ENCODE measurements around the gene ZNF610. TPM values are rescaled to one million over a fixed set of nuclear protein-coding genes. Genes with fewer than 3 reads are reported as not detected.
"Not testable (repeated sequence)": the region's sequence is repeated elsewhere in the genome, so short reads cannot be mapped to it uniquely, and the experiment has no call there.

The ZNF610 gene
- not detected in 2 replicates for total RNA-seq (2014; rRNA removed; shearing (Covaris generic))

DNA sequence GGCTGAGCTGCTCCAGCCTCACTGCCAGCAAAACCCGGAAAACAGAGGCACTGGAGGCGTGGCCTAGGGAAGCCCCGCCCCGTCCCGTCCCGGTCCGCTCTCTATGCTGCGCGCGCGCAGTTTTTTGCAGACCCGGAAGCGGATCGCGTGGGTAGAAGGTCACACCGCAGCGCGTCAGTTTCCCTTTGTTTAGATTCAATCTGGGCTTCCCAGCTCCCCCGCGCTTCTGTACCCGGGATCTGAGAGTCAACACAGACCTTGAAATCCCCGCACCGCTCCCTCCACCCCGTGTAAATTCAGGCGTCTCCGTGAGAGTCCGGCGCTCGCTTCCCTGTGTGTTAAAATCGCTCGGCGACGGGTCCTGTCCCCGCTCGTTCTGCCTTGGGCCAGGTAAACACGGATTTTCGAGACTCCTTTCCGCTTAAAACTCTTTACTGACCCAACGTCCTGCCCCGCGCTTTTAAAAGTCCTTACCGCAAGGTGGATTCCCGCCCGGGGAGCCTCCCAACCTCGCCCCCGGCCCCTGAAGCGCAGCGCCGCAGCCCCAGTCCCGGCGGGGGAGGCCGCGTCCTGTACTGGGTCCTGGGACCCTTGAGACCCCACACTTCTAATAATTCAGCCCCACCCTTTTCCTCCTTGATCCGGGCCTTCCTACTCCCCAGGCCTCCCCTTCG is at the start of gene ZNF610:
Gene ZNF610, plus strand, starts transcription at position 127 of the 674 bp plus-strand sequence. CDS start 12,930 bp downstream, outside the sequence.
- no peak for DNase-seq (ENCODE audit: low spot score)

GRCh38 chr19:52286256-52286655 is 49.8 kb upstream of the ZNF610 start:
- DNase-seq (ENCODE audit: low spot score): no peak

- DNase-seq (ENCODE audit: low spot score): no peak
Observed at GRCh38 chr19:52291781-52292180, 44.3 kb upstream of the ZNF610 start.

DNA sequence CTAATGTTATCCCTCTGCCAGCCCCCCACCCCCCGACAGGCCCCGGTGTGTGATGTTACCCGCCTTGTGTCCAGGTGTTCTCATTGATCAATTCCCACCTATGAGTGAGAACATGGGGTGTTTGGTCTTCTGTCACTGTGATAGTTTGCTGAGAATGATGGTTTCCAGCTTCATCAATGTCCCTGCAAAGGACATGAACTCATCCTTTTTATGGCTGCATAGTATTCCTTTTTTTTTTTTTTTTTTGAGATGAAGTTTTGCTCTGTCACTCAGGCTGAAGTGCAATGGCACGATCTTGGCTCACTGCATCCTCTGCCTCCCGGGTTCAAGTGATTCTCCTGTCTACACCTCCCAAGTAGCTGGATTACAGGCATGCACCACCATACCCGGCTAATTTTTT is 43.1 kb upstream of the ZNF610 start:
- DNase-seq (ENCODE audit: low spot score): not testable (repeated sequence)

DNA sequence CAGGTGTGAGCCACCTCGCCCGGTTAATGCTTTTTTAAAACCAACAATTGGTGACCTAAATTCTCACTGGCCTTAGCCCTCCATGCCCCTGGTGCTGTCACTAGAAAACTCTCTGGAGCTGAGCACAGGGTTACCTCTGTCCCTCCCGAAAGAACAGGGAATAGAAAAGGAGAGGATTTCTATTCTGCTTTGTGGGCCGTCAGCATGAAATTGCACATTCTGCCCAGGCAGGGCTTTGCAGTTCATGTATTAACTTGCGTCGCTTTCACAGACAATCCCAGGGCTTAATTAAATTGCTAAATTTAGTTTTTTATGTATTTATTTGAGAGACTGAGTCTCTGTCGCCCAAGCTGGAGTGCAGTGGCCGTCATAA is 39.7 kb upstream of the ZNF610 start:
- no peak for DNase-seq (ENCODE audit: low spot score)

GRCh38 chr19:52296773-52297600 is 39.1 kb upstream of the ZNF610 start, which contains the start of gene ZNF480:
ZNF480 (plus strand) TSS chr19:52297169; CDS start chr19:52300413, 3,244 bp downstream.
- DNase-seq (ENCODE audit: low spot score): peak; percentile 49

- no peak for DNase-seq (ENCODE audit: low spot score)
Observed at GRCh38 chr19:52297601-52298364, 38.3 kb upstream of the ZNF610 start.

DNA sequence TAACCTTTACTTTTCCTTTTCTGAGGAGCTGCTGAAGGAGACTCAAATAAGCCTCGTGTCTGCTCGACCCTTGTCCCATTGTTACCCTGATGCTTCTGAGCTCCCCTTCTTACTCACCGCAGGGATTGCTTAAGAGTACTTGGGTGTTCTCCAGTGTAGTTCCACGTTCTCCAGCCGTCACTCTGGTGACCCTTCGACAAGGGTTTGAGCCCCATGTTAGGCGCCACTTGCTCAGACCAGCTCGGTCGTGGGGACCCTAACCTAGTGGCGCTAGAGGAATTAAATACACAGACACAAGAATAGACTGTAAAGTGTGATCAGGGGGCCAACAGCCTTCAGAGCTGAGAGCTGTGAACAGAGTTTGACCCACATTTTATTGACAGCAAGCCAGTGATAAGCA is 28.8 kb upstream of the ZNF610 start:
- DNase-seq (ENCODE audit: low spot score): no peak

DNA sequence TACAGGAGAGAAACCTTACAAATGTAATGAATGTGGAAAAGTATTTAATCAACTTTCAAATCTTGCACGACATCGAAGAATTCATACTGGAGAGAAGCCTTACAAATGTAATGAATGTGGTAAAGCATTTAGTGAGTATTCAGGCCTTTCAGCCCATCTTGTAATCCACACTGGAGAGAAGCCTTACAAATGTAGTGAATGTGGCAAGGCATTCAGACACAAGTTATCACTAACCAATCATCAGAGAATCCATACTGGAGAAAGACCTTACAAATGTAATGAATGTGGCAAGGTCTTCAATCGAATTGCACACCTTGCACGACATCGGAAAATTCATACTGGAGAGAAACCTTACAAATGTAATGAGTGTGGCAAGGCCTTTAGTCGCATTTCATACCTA is 13.6 kb upstream of the ZNF610 start:
- no peak for DNase-seq (ENCODE audit: low spot score)

DNA sequence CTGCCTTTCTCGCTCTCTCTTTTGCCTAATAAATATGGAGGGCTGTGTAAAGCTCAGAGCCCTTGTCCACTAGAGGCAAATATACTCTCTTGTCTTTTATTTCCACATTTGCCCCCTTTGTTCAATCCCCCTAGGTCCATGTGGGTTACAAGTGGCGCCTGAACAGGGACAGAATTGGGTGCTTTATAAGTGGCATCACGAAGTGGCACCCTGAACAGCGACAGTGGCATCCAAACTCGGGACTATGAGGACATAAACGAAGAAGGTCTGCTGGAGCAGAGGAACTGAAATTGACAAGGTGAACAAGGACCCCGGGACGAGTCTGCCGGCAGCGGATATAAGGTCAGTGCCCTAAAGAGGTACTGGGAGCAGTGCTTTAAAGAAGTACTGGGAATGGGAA is 4.3 kb upstream of the ZNF610 start:
- DNase-seq (ENCODE audit: low spot score): no peak

- DNase-seq (ENCODE audit: low spot score): no peak
Observed at GRCh38 chr19:52335768-52336116, 301 bp upstream of the ZNF610 start.

GRCh38 chr19:52336791-52337381 is 843 bp downstream of the ZNF610 start:
- DNase-seq (ENCODE audit: low spot score): no peak

GRCh38 chr19:52339022-52339421 is 3.0 kb downstream of the ZNF610 start:
- not testable (repeated sequence) for DNase-seq (ENCODE audit: low spot score)

GRCh38 chr19:52343548-52343947 is 7.5 kb downstream of the ZNF610 start:
- peak; percentile 41 for DNase-seq (ENCODE audit: low spot score)

- DNase-seq (ENCODE audit: low spot score): no peak
Observed at GRCh38 chr19:52345162-52345561, 9.1 kb downstream of the ZNF610 start.

GRCh38 chr19:52351512-52351911 is 15.5 kb downstream of the ZNF610 start:
- peak; percentile 9 for DNase-seq (ENCODE audit: low spot score)

- no peak for DNase-seq (ENCODE audit: low spot score)
Observed at GRCh38 chr19:52366414-52366824, 30.4 kb downstream of the ZNF610 start.

- no peak for DNase-seq (ENCODE audit: low spot score)
Observed at GRCh38 chr19:52369559-52370340, 33.7 kb downstream of the ZNF610 start, which contains the start of gene ZNF880. ZNF880 (plus strand) TSS chr19:52369923; CDS start chr19:52369966, 43 bp downstream.

- DNase-seq (ENCODE audit: low spot score): no peak
Observed at GRCh38 chr19:52370341-52370710, 34.3 kb downstream of the ZNF610 start.

GRCh38 chr19:52391135-52391534 is 55.1 kb downstream of the ZNF610 start:
- DNase-seq (ENCODE audit: low spot score): no peak
